Suprapubic skin (tissue), 3 donors: ENCODE data around the gene CREG1.

Experiments
- CTCF ChIP-seq, 2 donors: fragments of 200-600 bp in 1 of 2; fragments of 450-650 bp in 1 of 2; sonication (generic) in 1 of 2; IDR thresholded peaks; one replicate each; pipeline ENCODE4 v1.5.1; 2016 to 2019; ENCODE audit warnings: antibody characterized with exemption in 2 of 2, mild to moderate bottlenecking in 1 of 2, moderate library complexity in 1 of 2
- POLR2AphosphoS5 ChIP-seq, 3 donors: sonication (generic); formaldehyde crosslinking; IDR thresholded peaks; one replicate each; pipeline ENCODE4 v1.6.1; 2017; ENCODE audit warnings: antibody characterized with exemption in 3 of 3

GRCh38 chr1:167493372-167493771, 60.2 kb downstream of the CREG1 start:
- no peak for TF ChIP-seq CTCF (IDR thresholded peaks at IDR 0.05)
- TF ChIP-seq POLR2AphosphoS5 (IDR thresholded peaks at IDR 0.05): no peak
